Muscle layer of colon (tissue), 2 donors: ENCODE measurements around the gene ZNF584.
"Not testable (repeated sequence)": the region's sequence is repeated elsewhere in the genome, so short reads cannot be mapped to it uniquely, and the experiment has no call there.

ENCODE experiments used
- H3K27ac ChIP-seq: one replicate; pipeline ENCODE4 v1.7.0; 2013; ENCODE audit warnings: low read depth, mild to moderate bottlenecking, low read length, moderate library complexity
- H3K27me3 ChIP-seq, 2 donors: one replicate each; pipeline ENCODE4 v1.7.0; 2013; ENCODE audit warnings: low read length in 2 of 2, mild to moderate bottlenecking in 2 of 2; ENCODE audit not compliant: insufficient read depth in 2 of 2, control insufficient read depth in 1 of 2
- H3K36me3 ChIP-seq: one replicate; pipeline ENCODE4 v1.7.0; 2013; ENCODE audit warnings: mild to moderate bottlenecking, low read length; ENCODE audit not compliant: insufficient read depth
- H3K4me1 ChIP-seq: one replicate; pipeline ENCODE4 v1.7.0; 2013; ENCODE audit warnings: mild to moderate bottlenecking, low read length; ENCODE audit not compliant: insufficient read depth
- H3K4me3 ChIP-seq, 2 donors: one replicate each; pipeline ENCODE4 v1.7.0; 2013; ENCODE audit warnings: low read length in 2 of 2, low read depth in 1 of 2, mild to moderate bottlenecking in 1 of 2, moderate library complexity in 1 of 2
- H3K9ac ChIP-seq: one replicate; pipeline ENCODE4 v1.7.0; 2013; ENCODE audit warnings: low read length
- H3K9me3 ChIP-seq: one replicate; pipeline ENCODE4 v1.7.0; 2013; ENCODE audit warnings: mild to moderate bottlenecking, low read length
- donor health status: abdominal sarcoma.
- donor health status: Adenocarcinoma of cecum.

The ZNF584 gene

GRCh38 chr19:58398545-58398944 lies 9.9 kb upstream of the ZNF584 start:
- Histone ChIP-seq H3K36me3 (peaks cover 15% of the 10 kb centered on the region), H3K4me3 (no peak overlapping the region), H3K27ac (no peak overlapping the region), H3K27me3 (peaks cover 24 to 30% of the 10 kb centered on the region in 2 donors), H3K4me1 (peaks cover 10% of the 10 kb centered on the region), H3K9ac (no peak overlapping the region), H3K9me3 (no peaks in the 10 kb centered on the region)

DNA sequence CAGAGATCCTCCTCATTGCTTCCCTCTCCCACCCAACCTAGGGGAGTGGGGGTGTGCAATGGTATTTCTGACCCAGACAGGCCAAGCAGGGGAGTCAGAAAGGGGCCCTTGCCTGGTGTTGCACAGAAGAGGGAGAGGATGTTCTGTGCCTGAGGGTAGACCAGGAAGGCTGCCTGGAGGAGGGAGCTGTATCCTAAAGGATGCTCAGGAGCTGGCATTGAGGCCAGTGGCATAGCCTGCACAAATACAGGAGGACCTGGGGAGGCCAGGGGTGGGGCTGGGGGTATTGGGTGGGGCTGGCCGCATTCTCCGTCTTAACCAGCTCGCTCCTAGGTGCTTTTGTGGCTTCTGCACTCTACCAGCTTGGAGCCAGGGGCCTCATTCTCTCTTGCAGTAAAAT lies 8.5 kb upstream of the ZNF584 start:
- Histone ChIP-seq H3K9ac (no peak overlapping the region), H3K27ac (no peak overlapping the region), H3K27me3 (peaks cover 24 to 30% of the 10 kb centered on the region in 2 donors), H3K4me1 (peaks cover 10% of the 10 kb centered on the region), H3K9me3 (no peaks in the 10 kb centered on the region), H3K4me3 (no peak overlapping the region), H3K36me3 (peaks cover 1% of the 10 kb centered on the region)

- H3K36me3 ChIP-seq, result no peaks in the 10 kb centered on the region
- H3K4me3 ChIP-seq, result peak overlapping the region; percentile 60 to 82
- H3K27me3 ChIP-seq, result peaks cover 23 to 28% of the 10 kb centered on the region in 2 donors
- no peaks in the 10 kb centered on the region for H3K9me3 ChIP-seq
- H3K4me1 ChIP-seq, result peaks cover 10% of the 10 kb centered on the region
- H3K27ac ChIP-seq, result no peak overlapping the region
- H3K9ac ChIP-seq, result peak overlapping the region; percentile 44
These were observed 8.0 kb upstream of the ZNF584 start for GRCh38 chr19:58400316-58400915.

DNA sequence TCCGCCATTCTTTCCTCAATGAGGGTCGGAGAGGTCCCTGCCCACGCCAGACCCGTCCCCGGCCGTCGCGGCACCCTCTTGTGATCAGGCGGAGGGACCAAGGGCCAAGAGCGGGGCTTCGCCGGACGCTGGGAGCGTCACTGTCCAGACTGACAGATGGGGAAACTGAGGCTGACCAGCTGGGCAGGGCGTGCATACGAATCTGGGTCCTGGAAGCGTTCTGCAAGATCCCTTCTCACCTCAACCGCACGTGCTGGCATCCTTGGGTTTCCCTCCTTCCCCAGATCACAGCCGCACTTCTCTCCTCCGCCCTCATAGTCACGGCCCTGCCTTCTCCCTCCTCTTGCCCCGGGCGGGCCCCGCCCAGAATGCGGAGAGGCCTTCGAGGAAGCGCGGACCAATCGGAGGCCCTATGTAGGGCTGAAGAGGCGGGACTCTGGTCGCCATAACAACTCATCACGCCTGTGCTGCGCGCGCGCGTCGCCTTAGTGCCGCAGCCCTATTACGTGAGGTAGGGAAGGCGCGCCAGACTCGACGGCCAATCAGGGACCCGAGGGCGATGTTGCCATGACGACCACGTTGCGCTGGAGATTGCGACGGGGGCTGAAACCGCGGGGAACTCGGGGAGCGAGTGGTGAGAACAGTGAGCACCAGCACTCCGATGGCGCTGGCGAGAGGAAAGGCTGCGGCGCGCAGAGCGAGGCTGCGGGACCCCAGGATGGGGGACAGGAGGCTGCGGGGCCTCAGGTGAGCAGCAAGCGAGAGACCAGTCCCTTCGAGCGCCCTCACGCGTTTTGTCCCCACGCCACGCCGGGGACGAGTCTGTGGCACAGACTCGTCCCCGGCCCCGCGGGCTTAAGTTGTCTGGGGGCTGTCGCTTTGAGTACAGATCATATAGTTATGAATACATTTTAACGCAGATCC lies 7.3 kb upstream of the ZNF584 start:
- peaks cover 10% of the 10 kb centered on the region for H3K4me1 ChIP-seq
- peak overlapping the region; percentile 76 for H3K27ac ChIP-seq
- no peaks in the 10 kb centered on the region for H3K36me3 ChIP-seq
- peak overlapping the region; percentile 66 to 82 for H3K4me3 ChIP-seq
- H3K27me3 ChIP-seq, result peaks cover 17 to 21% of the 10 kb centered on the region in 2 donors
- no peaks in the 10 kb centered on the region for H3K9me3 ChIP-seq
- peak overlapping the region; percentile 44 for H3K9ac ChIP-seq

DNA sequence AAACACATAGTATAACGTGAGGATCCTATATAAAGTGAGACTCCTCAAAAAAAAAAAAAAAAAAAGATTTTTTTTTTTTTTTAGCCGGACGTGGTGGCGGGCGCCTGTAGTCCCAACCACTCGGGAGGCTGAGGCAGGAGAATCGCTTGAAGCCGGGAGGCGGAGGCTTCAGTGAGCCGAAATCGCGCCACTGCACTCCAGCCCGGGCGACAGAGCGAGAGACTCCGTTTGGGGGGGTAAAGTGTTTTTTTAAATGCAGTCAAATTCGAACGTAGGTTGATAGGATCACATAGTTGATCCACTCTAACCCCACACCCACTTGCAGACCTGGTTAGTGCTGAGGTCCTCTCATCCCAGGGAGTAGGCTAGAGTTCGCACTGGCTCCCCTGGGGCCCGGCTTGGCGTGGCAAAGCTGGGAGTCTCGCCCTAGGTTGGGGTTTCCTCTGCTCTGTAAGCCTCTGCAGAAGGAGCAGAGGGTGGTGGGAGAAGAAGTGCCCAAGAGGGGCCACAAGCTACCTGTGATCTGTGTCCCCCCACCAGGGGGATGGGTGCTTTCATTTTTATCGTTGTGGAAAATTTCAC lies 6.5 kb upstream of the ZNF584 start:
- Histone ChIP-seq H3K27me3 (peaks cover 15% of the 10 kb centered on the region in 2 donors), H3K4me1 (peaks cover 12% of the 10 kb centered on the region), H3K9ac (no peak overlapping the region), H3K27ac (peak overlapping the region; percentile 76), H3K36me3 (no peaks in the 10 kb centered on the region), H3K4me3 (peak overlapping the region; percentile 47 to 66), H3K9me3 (no peaks in the 10 kb centered on the region)

GRCh38 chr19:58403920-58404478 lies 4.5 kb upstream of the ZNF584 start:
- not testable (repeated sequence) for H3K27ac ChIP-seq

DNA sequence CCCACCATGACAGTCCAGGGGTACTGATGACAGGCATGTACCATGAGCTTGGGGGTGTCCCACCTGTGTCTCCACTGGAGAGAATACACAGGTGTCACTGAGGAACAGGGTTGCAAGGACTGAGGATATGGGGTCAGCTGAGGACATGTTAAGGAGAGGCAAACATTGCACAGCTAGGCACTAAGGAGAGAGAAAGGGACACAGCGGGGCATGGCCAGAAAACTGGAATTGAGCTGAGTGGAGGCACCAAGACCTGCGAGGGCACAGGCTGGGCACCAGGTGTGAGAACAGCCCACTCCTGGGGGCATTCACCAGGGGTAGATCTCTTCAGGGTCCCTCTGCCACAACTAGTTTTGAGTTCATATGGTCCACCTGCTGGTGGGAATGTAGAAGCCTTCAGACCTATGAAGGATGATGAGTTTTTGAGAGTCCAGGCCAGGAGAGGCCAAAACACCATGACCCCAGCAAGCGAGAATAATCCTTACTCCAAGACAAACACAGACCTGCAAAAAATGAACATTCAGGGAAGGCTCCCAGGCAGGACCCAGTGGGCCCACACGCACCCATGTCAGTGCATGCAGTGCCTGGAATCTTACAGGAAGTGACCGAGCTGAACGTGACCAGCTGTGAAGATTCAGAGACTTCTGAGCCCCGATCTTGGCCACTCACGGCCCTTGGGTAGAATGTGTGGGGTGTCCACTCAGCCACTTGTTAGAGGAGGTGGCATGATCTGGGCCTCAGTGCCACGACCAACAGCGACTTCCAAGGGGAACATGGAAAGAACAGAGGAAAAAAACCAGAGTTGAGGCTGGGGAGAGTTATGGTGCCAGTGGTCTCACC lies 1.4 kb upstream of the ZNF584 start:
- Histone ChIP-seq H3K36me3 (no peaks in the 10 kb centered on the region), H3K9me3 (no peaks in the 10 kb centered on the region), H3K9ac (peak overlapping the region; percentile 72), H3K4me3 (peak overlapping the region in 1 of 2 donors; percentile 93), H3K27me3 (no peaks in the 10 kb centered on the region), H3K4me1 (peaks cover 20% of the 10 kb centered on the region), H3K27ac (peak overlapping the region; percentile 98)

More at GRCh38 chr19:58403920-58404478, 4.5 kb upstream of the ZNF584 start:
- not testable (repeated sequence) for H3K4me3 ChIP-seq, H3K9me3 ChIP-seq, H3K9ac ChIP-seq, H3K27me3 ChIP-seq, H3K36me3 ChIP-seq
- peaks cover 20% of the 10 kb centered on the region for H3K4me1 ChIP-seq

- Histone ChIP-seq H3K9me3 (no peaks in the 10 kb centered on the region), H3K27me3 (no peaks in the 10 kb centered on the region), H3K27ac (peak overlapping the region; percentile 98), H3K9ac (peak overlapping the region; percentile 72), H3K36me3 (no peaks in the 10 kb centered on the region), H3K4me3 (peak overlapping the region; percentile 93 to 100), H3K4me1 (peaks cover 20% of the 10 kb centered on the region)
These were observed 744 bp upstream of the ZNF584 start for GRCh38 chr19:58407658-58408151.

- no peaks in the 10 kb centered on the region for H3K36me3 ChIP-seq
- H3K4me3 ChIP-seq, result peak overlapping the region; percentile 93 to 100
- H3K9ac ChIP-seq, result peak overlapping the region; percentile 72
- H3K9me3 ChIP-seq, result no peaks in the 10 kb centered on the region
- H3K27me3 ChIP-seq, result no peaks in the 10 kb centered on the region
- peaks cover 20% of the 10 kb centered on the region for H3K4me1 ChIP-seq
- peak overlapping the region; percentile 98 for H3K27ac ChIP-seq
These were observed 751 bp downstream of the ZNF584 start for GRCh38 chr19:58409010-58409790.

DNA sequence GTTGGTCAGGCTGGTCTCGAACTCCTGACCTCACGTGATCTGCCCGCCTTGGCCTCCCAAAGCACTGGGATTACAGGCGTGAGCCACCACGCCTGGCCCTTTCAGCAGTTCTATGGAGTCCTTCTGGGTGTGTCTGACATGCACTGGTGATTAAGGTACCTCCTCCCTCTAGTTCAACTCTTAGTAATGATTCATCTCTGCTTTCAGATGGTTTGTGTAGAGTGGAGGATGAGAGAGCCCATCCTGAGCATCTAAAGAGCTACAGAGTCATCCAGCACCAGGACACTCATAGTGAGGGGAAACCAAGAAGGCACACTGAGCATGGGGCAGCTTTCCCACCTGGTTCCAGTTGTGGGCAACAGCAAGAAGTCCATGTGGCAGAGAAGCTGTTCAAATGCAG lies 8.2 kb downstream of the ZNF584 start:
- Histone ChIP-seq H3K9me3 (no peaks in the 10 kb centered on the region), H3K27ac (no peak overlapping the region), H3K9ac (no peak overlapping the region), H3K36me3 (peaks cover 40% of the 10 kb centered on the region), H3K4me3 (no peak overlapping the region), H3K27me3 (no peaks in the 10 kb centered on the region), H3K4me1 (no peaks in the 10 kb centered on the region)
